HepG2 (cell line): ENCODE results near the gene CES2. TPM values are rescaled to one million over a fixed set of nuclear protein-coding genes. Genes with fewer than 3 reads are reported as not detected.

ENCODE experiments used
- ARNT ChIP-seq: fragments of 450-650 bp; IDR thresholded peaks from 2 replicates; pipeline ENCODE4 v1.6.1; 2017
- ARNT2 ChIP-seq: sonication (generic); formaldehyde crosslinking; IDR thresholded peaks from 2 replicates; pipeline ENCODE4 v1.8.0; 2022; ENCODE audit warnings: mild to moderate bottlenecking, low read depth, missing genetic modification reagents, moderate library complexity
- ATRX ChIP-seq: sonication (generic); formaldehyde crosslinking; IDR thresholded peaks from 2 replicates; pipeline ENCODE4 v1.4.0; 2020; ENCODE audit warnings: missing genetic modification reagents, borderline replicate concordance
- DRAP1 ChIP-seq: IDR thresholded peaks from 2 replicates; pipeline ENCODE4 v1.6.1; 2016; ENCODE audit warnings: missing genetic modification reagents, missing compliant biosample characterization
- ETV6 ChIP-seq: sonication (generic); formaldehyde crosslinking; conservative IDR thresholded peaks from 2 replicates; pipeline ENCODE4 v1.4.0; 2020; ENCODE audit warnings: missing genetic modification reagents
- HOXA7 ChIP-seq: sonication (generic); formaldehyde crosslinking; IDR thresholded peaks from 2 replicates; pipeline ENCODE4 v1.8.1; 2022; ENCODE audit warnings: mild to moderate bottlenecking, missing genetic modification reagents, moderate library complexity
- LRRFIP1 ChIP-seq: sonication (generic); formaldehyde crosslinking; conservative IDR thresholded peaks from 2 replicates; pipeline ENCODE4 v1.4.0; 2020; ENCODE audit warnings: missing genetic modification reagents
- NRL ChIP-seq: sonication (generic); formaldehyde crosslinking; IDR thresholded peaks from 2 replicates; pipeline ENCODE4 v1.5.0; 2020; ENCODE audit warnings: missing genetic modification reagents, mild to moderate bottlenecking, moderate library complexity, borderline replicate concordance
- POLR2AphosphoS2 ChIP-seq: IDR thresholded peaks from 2 replicates; pipeline ENCODE4 v1.6.1; 2011; ENCODE audit warnings: low read depth, low read length, improper control_type of control experiment
- TBX2 ChIP-seq: sonication (generic); formaldehyde crosslinking; IDR thresholded peaks from 2 replicates; pipeline ENCODE4 v1.5.0; 2020; ENCODE audit warnings: missing genetic modification reagents, mild to moderate bottlenecking, borderline replicate concordance
- TRIM22 ChIP-seq: fragments of 450-650 bp; IDR thresholded peaks from 2 replicates; pipeline ENCODE4 v1.6.1; 2017
- XRCC5 ChIP-seq: fragments of 200-400 bp; formaldehyde crosslinking; optimal IDR thresholded peaks from 2 replicates; pipeline ENCODE3; 2017; ENCODE audit warnings: mild to moderate bottlenecking, low read length
- ZC3H4 ChIP-seq: sonication (generic); formaldehyde crosslinking; IDR thresholded peaks from 2 replicates; pipeline ENCODE4 v1.4.0; 2020; ENCODE audit warnings: missing genetic modification reagents, borderline replicate concordance
- ZEB1 ChIP-seq: IDR thresholded peaks from 2 replicates; pipeline ENCODE4 v1.6.1; 2012; ENCODE audit warnings: mild to moderate bottlenecking, low read depth, inconsistent platforms; ENCODE audit not compliant: insufficient replicate concordance
- ZMYM2 ChIP-seq: sonication (generic); formaldehyde crosslinking; IDR thresholded peaks from 2 replicates; pipeline ENCODE4 v1.8.0; 2022; ENCODE audit warnings: mild to moderate bottlenecking, missing genetic modification reagents
- ZMYM4 ChIP-seq: sonication (generic); formaldehyde crosslinking; IDR thresholded peaks from 2 replicates; pipeline ENCODE4 v1.8.1; 2023; ENCODE audit warnings: mild to moderate bottlenecking, missing genetic modification reagents
- ZNF503 ChIP-seq: sonication (generic); formaldehyde crosslinking; IDR thresholded peaks from 2 replicates; pipeline ENCODE4 v1.4.0; 2020; ENCODE audit warnings: missing genetic modification reagents
- ZNF512B ChIP-seq: sonication (generic); formaldehyde crosslinking; IDR thresholded peaks from 2 replicates; pipeline ENCODE4 v1.5.1; 2020; ENCODE audit warnings: missing genetic modification reagents, mild to moderate bottlenecking, borderline replicate concordance
- ZNF547 ChIP-seq: sonication (generic); formaldehyde crosslinking; IDR thresholded peaks from 2 replicates; pipeline ENCODE4 v1.5.1; 2020; ENCODE audit warnings: mild to moderate bottlenecking, missing genetic modification reagents
- ZNF564 ChIP-seq: sonication (generic); formaldehyde crosslinking; IDR thresholded peaks from 2 replicates; pipeline ENCODE4 v1.8.1; 2023; ENCODE audit warnings: mild to moderate bottlenecking, missing genetic modification reagents
- polyA plus RNA-seq, 8 experiments: library from polyadenylated mRNA; depleted of rRNA in 3 of 8; stranded (reverse) in 7 of 8; unstranded in 1 of 8; fragments of >200 nt; fragmentation: Illumina TruSeq in 4 of 8; extraction: Trizol in 4 of 8; gene quantifications; 2 replicates each; pipeline versions ENCODE4 v1.2.1 to v1.2.3, GENCODE V29; 2011 to 2016; ENCODE audit warnings: low read depth in 4 of 8, missing spikeins in 1 of 8, mixed read lengths in 1 of 8; ENCODE audit not compliant: insufficient read depth in 1 of 8
- total RNA-seq, 5 experiments: library from RNA; depleted of rRNA; stranded (reverse); fragments of >200 nt; fragmentation: Illumina TruSeq; extraction: Trizol; gene quantifications; 2 replicates each; pipeline ENCODE4 v1.2.3, GENCODE V29; 2016; ENCODE audit warnings: low read depth in 1 of 5

Gene CES2
- total and polyA plus RNA-seq, 2 of the 13 experiments (the other 11 are each of a cell fraction or from before 2014, with no cell fraction given), result 50.6 to 63.8 TPM

- 0 out of 2 replicates have a peak, but pooled peaks have one; percentile 26 for TF ChIP-seq DRAP1
- TF ChIP-seq ZMYM2 (CRISPR knock-in tag), result no peak
- TF ChIP-seq TBX2, result no peak
- no peak for TF ChIP-seq ZNF564
- no peak for TF ChIP-seq TRIM22
- TF ChIP-seq ZNF503 (CRISPR knock-in tag), result no peak
- no peak for TF ChIP-seq ETV6
- no peak for TF ChIP-seq ZC3H4 (CRISPR knock-in tag)
- TF ChIP-seq ZEB1, result no peak
- TF ChIP-seq NRL (CRISPR knock-in tag), result peak; percentile 47; the same call in 1 of the 2 replicates
- no peak for TF ChIP-seq ATRX (CRISPR knock-in tag)
- TF ChIP-seq XRCC5, result peak; percentile 28
- no peak for TF ChIP-seq ZMYM4 (CRISPR knock-in tag)
- no peak for TF ChIP-seq ZNF547 (CRISPR knock-in tag)
- TF ChIP-seq ARNT2 (CRISPR knock-in tag), result no peak
- TF ChIP-seq ZNF512B, result no peak
- TF ChIP-seq LRRFIP1 (CRISPR knock-in tag), result 0 out of 2 replicates have a peak, but pooled peaks have one; percentile 45
- TF ChIP-seq POLR2AphosphoS2, result no peak
- TF ChIP-seq ARNT, result no peak
- TF ChIP-seq HOXA7, result no peak
These were observed 40.2 kb upstream of the CES2 start (continued) for GRCh38 chr16:66894948-66895688.
